ENCODE results near the gene GRK5. TPM values are rescaled to one million over a fixed set of nuclear protein-coding genes. Genes with fewer than 3 reads are reported as not detected.
A peak's percentile ranks its signal among the peaks of the same experiment; 100 is the strongest.

GRK5 gene
- total RNA-seq, 1 donor from 2014 or later: 47.6 TPM

DNA sequence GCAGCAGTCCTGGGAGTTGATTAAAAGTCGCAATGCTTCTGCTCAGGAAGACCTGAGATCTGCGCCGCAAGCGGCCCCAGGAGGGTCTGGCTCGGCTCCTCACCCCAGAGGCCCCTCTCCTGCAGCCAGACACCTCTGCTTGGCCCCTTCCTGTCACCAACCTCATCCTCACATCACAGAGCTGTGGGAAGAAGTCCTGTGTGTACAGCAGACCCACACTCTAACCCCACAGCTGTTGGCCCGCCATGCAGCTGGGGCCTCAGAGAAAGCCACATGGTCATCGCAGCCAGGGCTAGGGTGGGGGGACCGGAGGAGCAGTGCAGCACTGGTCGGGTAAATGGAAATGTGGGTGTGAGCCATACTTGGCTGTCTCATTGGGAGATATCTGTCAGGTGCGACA, 237.5 kb downstream of the GRK5 start:
- no peak for ATAC-seq (ENCODE audit: poor library complexity)
- intact Hi-C loops (cut with DNase I): loop anchor here (2.0 kb wide), 1 partner anchor 246 kb away; no protein-coding TSS in a partner anchor
- DNase-seq: peak; percentile 37

DNA sequence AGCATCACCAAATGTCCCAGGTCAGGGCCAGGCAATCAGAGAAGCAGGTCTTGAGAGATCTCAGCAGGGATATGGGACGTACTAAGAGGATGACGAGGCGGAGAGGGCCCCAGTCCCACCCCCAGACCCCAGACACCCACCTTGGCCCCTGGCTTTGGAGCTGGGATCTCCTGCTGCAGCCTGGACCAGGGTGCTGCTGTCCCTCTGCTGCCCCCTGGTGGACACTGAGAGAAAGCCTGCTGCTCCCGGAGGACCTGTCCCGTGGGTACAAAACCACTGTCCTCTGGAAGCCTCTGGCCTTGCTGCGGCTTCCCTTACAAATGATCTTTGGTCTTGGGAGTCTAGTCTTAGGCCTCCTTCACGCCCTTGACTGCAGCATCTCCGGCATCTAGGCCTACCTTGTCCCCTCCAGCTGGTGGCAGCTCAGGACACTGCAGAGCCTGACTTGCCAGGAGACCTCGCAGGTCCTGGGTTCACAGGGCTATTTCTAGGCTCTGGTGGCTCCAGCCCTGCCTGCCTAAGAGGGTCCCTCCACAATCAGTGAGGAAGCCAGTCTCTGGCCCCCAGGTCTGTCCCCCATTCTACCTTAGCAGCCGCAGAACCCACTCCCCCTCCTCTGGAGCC, 238.1 kb downstream of the GRK5 start:
- DNase-seq (peak; percentile 88), ATAC-seq (ENCODE audit: poor library complexity) (peak; percentile 73)
- intact Hi-C loops (cut with DNase I): loop anchor here (2.0 kb wide), 1 partner anchor 247 kb away; no protein-coding TSS in a partner anchor

DNA sequence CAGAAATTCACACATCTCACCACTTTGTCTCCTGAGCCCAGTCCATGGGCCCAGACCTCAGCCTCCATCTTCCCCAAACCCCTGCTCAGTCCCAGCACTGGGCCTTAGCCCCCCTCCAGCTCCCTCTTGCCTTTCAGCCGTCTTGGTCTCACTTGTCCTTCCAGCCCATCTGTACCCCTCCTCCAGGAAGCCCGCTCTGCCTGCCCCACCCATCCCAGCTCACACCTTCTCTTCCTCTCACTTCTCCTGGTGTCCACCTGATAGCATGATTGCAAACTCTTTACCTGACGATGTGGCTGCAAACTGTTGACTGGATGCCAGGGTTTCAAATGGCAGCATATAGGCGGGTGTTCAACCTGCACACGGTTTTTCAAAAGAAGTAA, 238.6 kb downstream of the GRK5 start:
- no peak for ATAC-seq (ENCODE audit: poor library complexity)
- DNase-seq: peak; percentile 33
- intact Hi-C loops (cut with DNase I): loop anchor here (2.0 kb wide), 1 partner anchor 247 kb away; no protein-coding TSS in a partner anchor

DNA sequence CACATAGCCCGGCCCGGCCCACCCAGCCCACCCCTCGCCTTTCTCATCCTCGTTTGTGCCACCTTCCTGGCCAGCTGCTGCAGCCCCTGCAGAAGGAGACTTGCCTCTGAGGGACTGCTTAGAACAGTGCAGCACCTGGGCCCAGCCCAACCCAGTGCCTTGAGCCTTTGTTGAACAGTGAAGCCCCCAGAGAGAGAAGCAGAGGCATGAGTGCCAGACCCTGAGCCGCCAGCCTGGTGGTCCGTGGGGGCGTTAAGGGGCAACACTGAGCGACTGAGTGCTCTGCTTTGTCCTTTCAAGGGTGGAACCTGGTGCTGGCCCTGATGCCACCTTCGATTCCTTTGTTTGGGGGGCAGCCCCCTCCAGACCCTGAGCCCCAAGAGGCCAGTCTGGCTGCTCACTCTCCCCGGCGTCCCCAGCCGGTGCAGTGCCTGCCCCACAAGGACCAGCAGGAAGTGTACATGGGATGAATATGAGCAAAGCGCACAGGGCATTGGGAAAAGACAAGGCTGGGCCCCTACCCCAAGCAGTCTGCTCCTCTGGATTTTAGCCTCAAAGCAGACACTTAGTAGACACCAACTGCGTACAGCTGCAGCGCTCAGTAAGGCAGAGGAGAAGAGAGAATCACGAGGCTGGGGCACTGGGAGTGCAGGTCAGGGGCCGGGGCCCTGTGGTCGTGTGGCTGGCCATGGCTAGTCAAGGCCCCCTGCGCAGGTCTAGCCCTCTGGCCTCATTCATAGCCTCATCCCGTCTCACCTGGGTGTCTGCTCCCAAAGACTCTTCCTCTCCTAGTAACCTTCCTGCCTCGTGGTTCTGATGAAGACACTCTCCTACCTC, 239.3 kb downstream of the GRK5 start:
- intact Hi-C loops (cut with DNase I): no loop called here
- ATAC-seq (ENCODE audit: poor library complexity) (no peak), DNase-seq (peak; percentile 31)

DNA sequence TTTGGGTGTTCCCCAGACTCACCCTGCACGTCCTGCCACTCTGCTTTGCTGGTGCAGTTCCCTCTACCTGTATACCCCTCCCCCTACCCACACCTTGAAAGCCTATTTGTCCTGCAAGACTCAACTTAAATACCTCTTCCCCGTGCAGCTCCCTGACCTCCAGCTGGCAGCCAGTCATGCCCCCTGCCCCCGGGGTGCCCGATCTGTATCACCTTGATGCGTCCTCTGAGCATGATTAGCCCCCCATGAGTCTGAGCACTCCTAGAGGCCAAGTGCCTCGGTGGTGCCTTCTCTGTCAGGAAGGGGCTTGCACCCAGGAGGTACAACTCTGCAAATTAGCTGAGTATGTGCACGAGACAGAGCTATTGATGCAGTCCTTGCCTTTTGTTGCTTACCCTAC, 240.1 kb downstream of the GRK5 start:
- ATAC-seq (ENCODE audit: poor library complexity) (no peak), DNase-seq (peak; percentile 22)
- intact Hi-C loops (cut with DNase I): no loop called here

DNA sequence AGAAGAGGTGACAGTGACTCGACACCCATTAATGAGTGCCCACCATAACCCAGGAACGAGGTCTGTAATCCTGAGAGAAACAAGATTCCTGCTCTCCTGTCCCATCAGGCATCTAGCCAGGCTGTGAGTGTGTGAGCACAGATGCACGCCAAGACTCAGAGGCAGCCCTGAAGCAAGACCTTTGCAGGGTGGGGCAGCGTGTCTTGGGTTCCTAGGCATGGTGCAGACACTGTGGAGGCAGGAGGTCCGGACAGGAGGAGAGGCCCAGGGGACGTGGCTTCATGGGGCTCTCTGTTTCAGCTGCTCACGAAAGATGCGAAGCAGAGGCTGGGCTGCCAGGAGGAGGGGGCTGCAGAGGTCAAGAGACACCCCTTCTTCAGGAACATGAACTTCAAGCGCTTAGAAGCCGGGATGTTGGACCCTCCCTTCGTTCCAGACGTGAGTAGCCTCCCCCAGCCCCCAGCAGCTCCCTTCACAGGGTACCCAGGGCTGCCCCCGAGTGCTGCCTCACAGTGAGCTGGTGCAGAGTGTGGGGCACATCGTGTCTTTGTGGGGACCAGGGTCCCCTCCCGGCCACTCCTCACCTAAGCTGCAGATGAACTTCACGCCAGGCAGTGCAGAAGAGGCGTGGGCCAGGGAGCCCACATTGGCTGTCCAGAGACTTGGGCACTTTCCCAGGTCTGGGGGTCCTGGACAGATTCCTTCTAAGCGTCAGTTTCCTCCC, 240.6 kb downstream of the GRK5 start:
- intact Hi-C loops (cut with DNase I): no loop called here
- DNase-seq (peak; percentile 38), ATAC-seq (ENCODE audit: poor library complexity) (no peak)

DNA sequence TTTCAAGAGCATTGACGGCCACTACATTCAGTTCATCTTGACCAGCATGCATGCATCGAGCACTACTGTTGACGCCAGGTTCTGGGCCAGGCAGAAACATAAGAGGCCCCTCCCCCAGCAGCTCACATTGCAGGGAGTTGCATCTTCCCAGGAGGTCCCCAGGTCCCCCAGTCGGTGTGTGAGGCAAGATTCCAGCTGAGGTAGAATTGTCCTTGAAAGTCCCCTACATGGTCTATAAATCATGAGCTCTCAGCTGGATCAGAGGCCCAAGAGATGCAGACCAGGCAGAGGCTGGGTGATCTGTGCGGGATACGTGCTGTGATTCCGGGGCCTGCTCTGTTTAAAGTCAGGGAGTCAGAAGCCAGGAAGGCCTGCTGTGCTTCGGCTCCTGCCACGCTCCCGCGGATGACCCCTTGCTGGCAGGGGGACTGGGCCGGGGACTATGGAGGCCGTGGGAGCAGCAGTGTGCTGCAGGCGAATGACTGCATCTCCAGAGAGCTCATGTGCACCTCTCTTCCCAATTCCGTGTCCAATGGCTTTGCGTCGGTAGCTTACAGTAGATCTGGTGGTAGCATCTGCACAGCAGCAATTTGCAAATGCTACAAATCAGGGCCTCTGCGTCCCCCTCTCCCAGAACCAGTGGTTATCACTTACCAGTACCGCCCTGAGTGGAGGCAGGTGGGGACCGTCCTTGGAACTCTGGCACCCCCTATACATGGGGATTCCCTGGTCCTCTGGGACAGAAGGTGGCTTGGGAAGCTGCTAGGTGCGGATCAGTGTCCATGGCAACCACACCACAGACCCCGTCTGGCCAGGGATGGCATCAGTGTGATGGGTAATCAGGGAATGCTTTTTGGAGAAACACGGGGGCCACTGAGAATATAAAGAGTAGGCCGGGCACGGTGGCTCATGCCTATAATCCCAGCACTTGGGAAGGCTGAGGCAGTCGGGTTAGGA, 241.5 kb downstream of the GRK5 start:
- intact Hi-C loops (cut with DNase I): no loop called here
- DNase-seq (peak; percentile 28), ATAC-seq (ENCODE audit: poor library complexity) (no peak)

DNA sequence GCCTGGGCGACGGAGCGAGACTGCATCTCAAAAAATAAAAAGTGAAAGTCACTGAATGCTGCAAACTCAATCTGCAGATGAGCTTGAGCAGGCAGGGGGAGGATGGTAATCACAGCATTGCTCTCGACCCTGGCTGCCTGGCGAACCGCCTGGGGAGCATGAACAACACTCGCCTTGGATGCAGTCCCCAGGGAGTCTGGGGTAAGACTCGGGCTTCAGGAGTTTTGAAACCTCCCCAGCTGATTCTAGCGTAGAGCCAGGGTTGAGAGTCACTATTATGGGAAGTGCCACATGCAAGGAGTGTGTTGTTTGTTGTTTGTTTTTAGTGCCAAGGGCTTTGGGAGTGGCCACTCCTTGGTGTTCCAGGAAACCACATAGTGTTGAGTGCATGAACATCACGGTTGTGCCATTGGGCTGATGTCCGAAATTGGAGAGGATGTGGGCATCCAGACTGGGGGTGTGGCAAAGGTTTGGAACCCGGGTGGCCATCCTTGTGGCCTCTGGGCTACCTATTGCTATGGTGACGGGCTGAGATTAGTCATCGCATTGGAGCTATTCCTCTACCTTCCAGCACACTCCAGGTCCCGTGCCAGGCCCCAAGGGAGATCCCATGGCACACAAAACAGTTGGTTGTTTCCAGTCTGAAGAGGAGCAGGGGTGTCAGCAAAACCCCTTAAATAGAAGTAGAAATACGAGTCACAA, 242.5 kb downstream of the GRK5 start:
- ATAC-seq (ENCODE audit: poor library complexity) (peak; percentile 26), DNase-seq (peak; percentile 71)
- intact Hi-C loops (cut with DNase I): no loop called here

DNA sequence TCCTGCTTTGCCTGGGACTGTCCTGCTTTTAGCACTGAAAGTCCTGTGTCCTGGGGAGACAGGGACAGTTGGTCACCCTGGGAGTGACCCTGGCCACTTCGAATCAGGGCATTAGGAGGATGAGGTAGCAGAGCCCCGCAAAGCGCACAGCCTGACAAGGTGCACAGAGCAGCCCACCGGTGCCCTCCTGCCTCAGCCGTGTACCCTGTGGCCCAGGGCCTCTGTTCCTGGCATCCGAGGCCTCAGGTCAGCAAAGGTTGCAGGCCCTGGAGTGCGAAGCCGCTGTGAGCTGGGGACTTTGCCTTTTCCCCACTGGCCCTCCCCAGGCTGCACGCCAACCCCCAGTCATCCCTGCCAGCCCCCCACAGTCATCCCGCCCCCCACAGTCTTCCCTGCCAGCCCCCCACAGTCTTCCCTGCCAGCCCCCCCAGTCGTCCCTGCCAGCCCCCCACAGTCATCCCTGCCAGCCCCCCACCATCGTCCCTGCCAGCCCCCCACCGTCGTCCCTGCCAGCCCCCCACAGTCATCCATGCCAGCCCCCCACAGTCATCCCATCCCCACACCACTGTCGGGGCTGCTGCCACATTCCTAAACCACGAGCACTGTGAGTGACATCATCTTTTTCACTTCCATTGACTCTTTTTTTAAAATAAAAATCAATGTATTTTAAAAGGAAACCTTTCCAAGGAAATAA, 243.4 kb downstream of the GRK5 start:
- peak; percentile 37 for DNase-seq

DNA sequence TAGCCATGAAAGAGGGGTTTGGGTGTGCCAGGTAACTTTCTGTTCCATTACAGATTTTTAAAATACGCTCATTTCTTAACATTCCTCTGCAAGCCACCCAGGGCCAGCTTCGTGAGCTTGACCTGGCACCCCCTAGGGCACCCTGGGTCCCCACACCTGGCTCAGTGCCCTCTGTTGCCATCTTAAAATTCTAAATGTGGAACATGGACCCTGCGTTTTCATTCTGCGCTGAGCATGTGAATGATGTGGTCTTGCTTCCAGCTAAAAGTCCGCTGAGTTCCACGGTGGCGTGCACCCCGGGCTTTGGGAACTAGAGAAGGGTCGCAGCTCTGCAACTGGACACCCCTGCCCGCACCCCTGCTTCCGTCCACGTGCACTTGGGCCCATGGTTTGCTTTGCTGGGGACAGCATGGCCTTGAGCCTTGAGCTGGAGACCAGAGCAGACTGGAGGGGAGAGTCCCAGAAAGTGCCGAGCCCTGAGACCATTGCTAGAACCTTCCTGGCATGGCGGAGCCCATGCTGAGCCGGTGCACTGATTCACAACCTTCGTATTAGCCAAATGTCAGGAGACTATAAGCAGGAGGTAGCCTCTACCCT, 244.0 kb downstream of the GRK5 start:
- intact Hi-C loops (cut with DNase I): no loop called here
- ATAC-seq (ENCODE audit: poor library complexity): no peak
- DNase-seq: peak; percentile 16

More for the DNA sequence above, 243.4 kb downstream of the GRK5 start:
- intact Hi-C loops (cut with DNase I): no loop called here
- no peak for ATAC-seq (ENCODE audit: poor library complexity)

DNA sequence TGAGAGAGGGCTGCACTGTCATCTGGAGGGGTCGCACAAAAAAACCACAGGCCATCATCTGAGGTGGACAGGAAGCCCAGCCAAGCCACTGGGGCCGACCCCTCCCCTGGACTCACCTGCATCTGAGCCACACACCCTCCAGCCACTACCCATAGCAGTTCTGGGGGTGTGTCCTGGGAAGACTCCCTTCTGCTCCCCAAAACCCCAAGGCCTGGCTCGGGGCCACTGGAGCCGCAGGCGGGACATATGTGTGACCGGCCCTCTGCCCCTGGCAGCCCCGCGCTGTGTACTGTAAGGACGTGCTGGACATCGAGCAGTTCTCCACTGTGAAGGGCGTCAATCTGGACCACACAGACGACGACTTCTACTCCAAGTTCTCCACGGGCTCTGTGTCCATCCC, 245.0 kb downstream of the GRK5 start:
- intact Hi-C loops (cut with DNase I): no loop called here
- ATAC-seq (ENCODE audit: poor library complexity) (no peak), DNase-seq (no peak)

DNA sequence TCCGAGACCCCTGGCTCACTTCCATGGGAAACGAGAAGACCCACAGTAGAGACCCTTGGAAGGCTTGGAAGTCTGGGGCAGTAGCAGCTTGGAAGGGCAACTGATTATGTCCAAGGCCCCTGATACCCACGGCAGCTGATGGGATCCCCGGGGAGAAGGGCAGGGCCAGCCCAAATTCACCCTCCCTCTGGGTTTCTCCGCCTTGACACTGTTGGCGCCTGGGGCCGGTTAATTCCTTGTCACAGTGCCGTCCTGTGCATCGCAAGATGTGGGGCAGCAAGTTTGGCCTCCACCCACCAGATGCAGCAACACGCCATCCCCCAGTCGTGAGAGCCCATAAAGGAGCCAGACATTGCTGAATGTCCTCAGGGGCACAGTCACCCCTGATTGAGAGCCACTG, 245.9 kb downstream of the GRK5 start:
- ATAC-seq (ENCODE audit: poor library complexity): no peak
- DNase-seq: peak; percentile 37
- intact Hi-C loops (cut with DNase I): no loop called here

DNA sequence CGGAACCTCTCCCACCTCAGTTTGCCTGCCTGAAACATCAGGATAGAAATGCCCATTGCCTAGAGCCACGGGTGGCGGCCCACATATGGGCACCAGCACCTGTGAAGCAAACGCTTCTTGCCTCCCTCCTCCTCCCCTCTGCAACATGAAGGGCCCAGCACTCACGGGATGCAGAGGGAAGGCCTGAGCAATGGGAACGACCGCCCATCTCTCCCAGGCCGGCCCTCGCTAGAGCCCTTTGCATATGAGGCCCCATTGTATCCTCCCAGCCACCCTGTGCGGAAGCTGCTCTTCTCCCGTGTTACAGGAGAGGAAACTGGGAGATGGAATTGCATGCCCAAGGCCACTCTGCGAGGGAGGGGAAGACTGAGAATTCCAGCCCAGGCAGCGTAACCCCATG, 246.9 kb downstream of the GRK5 start:
- peak; percentile 24 for DNase-seq
- intact Hi-C loops (cut with DNase I): no loop called here

DNA sequence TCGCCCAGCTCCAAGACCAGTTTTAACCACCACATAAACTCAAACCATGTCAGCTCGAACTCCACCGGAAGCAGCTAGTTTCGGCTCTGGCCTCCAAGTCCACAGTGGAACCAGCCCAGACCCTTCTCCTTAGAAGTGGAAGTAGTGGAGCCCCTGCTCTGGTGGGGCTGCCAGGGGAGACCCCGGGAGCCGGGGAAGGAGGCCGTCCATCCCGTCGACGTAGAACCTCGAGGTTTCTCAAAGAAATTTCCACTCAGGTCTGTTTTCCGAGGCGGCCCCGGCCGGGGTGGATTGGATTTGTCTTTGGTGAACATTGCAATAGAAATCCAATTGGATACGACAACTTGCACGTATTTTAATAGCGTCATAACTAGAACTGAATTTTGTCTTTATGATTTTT, 247.6 kb downstream of the GRK5 start:
- no peak for ATAC-seq (ENCODE audit: poor library complexity)
- intact Hi-C loops (cut with DNase I): no loop called here
- DNase-seq: peak; percentile 35

More for the DNA sequence above, 246.9 kb downstream of the GRK5 start:
- ATAC-seq (ENCODE audit: poor library complexity): no peak

DNA sequence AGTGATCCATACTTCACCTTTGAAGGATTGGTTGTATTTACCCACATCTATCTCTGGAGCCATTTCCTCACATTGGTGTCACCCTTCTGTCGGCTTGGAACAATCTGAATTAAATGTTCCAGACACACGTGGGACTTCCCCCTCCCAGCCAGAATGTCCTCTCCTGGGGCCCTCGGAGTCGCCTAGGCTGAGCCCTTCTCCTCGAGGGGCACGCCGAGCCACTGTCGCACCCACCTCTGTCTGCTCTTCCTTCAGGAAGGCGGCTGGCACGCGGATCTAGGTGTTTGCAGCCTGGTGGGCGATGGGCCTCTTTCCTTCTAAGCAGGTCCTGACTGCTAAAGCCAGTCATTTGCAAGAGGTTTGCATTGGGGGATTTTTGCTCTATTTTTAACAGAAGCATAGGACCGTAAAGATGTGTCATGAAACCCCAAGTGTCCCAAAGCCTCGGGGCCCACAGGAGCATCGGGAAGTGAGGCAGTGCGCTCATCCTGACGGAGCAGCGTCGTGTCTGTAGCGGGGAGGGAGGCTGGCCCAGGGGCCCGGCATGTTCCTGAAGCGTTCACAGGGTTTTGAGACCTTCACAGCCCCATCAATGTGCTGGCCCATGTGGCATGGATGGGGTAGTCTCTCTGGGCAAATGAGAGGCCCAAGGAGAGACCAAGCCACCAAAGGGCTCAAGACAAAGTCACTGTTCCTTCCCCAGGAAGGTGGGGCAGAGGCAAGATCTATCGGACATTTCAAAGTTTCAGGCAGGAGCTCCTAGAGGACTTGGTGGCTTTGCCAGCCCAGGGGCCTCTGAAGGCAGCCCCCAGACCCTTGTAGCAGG, 248.5 kb downstream of the GRK5 start:
- intact Hi-C loops (cut with DNase I): no loop called here
- no peak for DNase-seq
- no peak for ATAC-seq (ENCODE audit: poor library complexity)

DNA sequence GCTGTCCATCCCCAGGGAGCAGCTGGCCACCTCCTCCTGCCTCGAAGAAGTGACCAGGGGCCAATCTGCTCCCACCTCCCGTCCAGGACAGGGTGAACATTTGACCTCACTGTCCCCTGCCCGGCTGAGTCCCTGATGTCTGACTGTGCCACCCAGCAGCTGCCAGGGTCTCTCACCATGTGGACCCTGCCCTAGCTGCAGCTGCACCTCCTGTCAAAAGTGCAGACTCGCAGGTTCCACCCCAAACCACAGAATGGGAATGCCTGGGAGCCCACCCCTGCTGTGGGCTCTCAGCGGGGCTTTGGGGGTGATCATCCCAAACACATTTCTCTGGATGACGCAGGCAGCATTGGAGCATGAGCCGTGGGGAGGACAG, 249.1 kb downstream of the GRK5 start:
- DNase-seq (no peak), ATAC-seq (ENCODE audit: poor library complexity) (no peak)
- intact Hi-C loops (cut with DNase I): no loop called here

All from Right ventricle myocardium superior (tissue), 1 donor.